Epithelial cell of esophagus (primary cell): ENCODE measurements around the gene TBC1D9.

Source experiments
- DNase-seq: peaks from one replicate; pipeline ENCODE4 v3.0.0; 2010; ENCODE audit warnings: low read depth
- H3K4me3 ChIP-seq: 2 replicates; pipeline ENCODE4 v1.5.1; 2011; ENCODE audit warnings: mild to moderate bottlenecking, low read length, control low read depth
- CTCF ChIP-seq: IDR thresholded peaks from 2 replicates; pipeline ENCODE4 v1.5.1; 2011; ENCODE audit warnings: low read depth, mild to moderate bottlenecking, low read length, control low read depth, inconsistent platforms; ENCODE audit not compliant: insufficient read depth; ENCODE audit errors: missing control alignments

TBC1D9 gene

GRCh38 chr4:140705625-140706275 lies 50.4 kb downstream of the TBC1D9 start:
- H3K4me3 ChIP-seq, result no peak overlapping the region
- TF ChIP-seq CTCF, result no peak

GRCh38 chr4:140704964-140705363 lies 51.2 kb downstream of the TBC1D9 start:
- no peak for DNase-seq
- TF ChIP-seq CTCF, result no peak
- no peak overlapping the region for H3K4me3 ChIP-seq

More at GRCh38 chr4:140705625-140706275, 50.4 kb downstream of the TBC1D9 start:
- no peak for DNase-seq

- no peak for DNase-seq
- TF ChIP-seq CTCF, result no peak
- no peak overlapping the region for H3K4me3 ChIP-seq
These were observed 51.7 kb downstream of the TBC1D9 start for GRCh38 chr4:140704392-140704960.

- DNase-seq, result no peak
- no peak for TF ChIP-seq CTCF
- no peak overlapping the region for H3K4me3 ChIP-seq
These were observed 52.7 kb downstream of the TBC1D9 start for GRCh38 chr4:140703463-140703862.

- peak; percentile 74 for DNase-seq
- TF ChIP-seq CTCF, result no peak
- no peak overlapping the region for H3K4me3 ChIP-seq
These were observed 54.0 kb downstream of the TBC1D9 start for GRCh38 chr4:140702096-140702757.

- no peak for DNase-seq
- TF ChIP-seq CTCF, result no peak
- H3K4me3 ChIP-seq, result no peak overlapping the region
These were observed 55.1 kb downstream of the TBC1D9 start for GRCh38 chr4:140701071-140701470.
